ENCODE measurements around the gene DOCK3.
A peak's percentile ranks its signal among the peaks of the same experiment; 100 is the strongest.
"Not testable (repeated sequence)": the region's sequence is repeated elsewhere in the genome, so short reads cannot be mapped to it uniquely, and the experiment has no call there.

Gene DOCK3

DNA sequence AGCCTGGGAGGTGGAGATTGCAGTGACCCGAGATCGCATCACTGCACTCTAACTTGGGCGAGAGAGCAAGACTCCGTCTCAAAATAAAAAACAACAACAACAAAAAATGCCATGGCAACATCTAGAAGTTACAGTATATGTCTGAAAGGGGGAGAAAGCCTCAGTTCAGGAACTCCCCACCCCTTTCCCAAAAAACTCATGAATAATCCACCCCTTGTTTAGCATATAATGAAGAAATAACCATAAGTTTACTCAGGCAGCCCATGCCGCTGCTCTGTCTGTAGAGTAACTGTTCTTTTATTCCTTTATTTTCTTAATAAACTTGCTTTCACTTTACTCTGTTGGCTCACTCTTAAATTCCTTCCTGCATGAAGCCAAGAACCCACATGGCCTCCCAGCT, 145.2 kb downstream of the DOCK3 start:
- Histone ChIP-seq H3K27me3 (ENCODE audit: control insufficient read depth, insufficient read depth, low read length) (no peaks in the 10 kb centered on the region), H3K27ac (ENCODE audit: low read length) (no peak overlapping the region), H3K9me3 (ENCODE audit: control insufficient read depth, insufficient read depth, low read length) (no peaks in the 10 kb centered on the region), H3K4me1 (ENCODE audit: control insufficient read depth, insufficient read depth, low read length) (peaks cover 4% of the 10 kb centered on the region; the same call in 1 of the 2 replicates), H3K4me3 (ENCODE audit: low read length) (no peak overlapping the region), H3K36me3 (ENCODE audit: control insufficient read depth, insufficient read depth, low read length) (no peaks in the 10 kb centered on the region)
- no peak for DNase-seq (ENCODE audit: low read depth, low spot score)
- WGBS (ENCODE audit: insufficient coverage, insufficient read length), result no CpG with 5 or more reads among the region's 5 CpGs

DNA sequence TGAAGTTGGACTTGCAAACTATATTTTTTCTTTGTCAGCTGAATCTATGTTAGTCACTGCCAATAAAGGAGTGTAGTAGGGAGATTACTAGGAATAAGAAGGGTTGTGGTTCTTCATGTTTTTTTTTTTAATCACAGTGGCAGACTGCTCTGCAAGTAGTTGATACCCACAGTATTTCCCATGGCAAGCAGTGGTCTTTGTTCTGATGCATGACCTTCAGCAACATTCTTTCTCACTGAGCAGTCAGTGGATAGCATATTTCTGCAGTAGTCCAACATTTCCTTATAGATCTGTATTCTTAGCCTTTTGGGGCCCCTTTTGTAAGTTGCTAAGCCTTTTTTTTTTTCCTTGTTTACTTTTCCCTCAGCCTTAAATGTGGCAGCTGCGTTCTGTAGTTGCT, 151.1 kb downstream of the DOCK3 start:
- H3K9me3 ChIP-seq (ENCODE audit: control insufficient read depth, insufficient read depth, low read length), result no peaks in the 10 kb centered on the region
- no CpG with 5 or more reads among the region's 1 CpG for WGBS (ENCODE audit: insufficient coverage, insufficient read length)
- no peaks in the 10 kb centered on the region for H3K36me3 ChIP-seq (ENCODE audit: control insufficient read depth, insufficient read depth, low read length)
- H3K27me3 ChIP-seq (ENCODE audit: control insufficient read depth, insufficient read depth, low read length), result no peaks in the 10 kb centered on the region
- H3K4me1 ChIP-seq (ENCODE audit: control insufficient read depth, insufficient read depth, low read length), result no peaks in the 10 kb centered on the region
- H3K4me3 ChIP-seq (ENCODE audit: low read length), result no peak overlapping the region
- H3K27ac ChIP-seq (ENCODE audit: low read length), result no peak overlapping the region
- DNase-seq (ENCODE audit: low read depth, low spot score), result no peak

DNA sequence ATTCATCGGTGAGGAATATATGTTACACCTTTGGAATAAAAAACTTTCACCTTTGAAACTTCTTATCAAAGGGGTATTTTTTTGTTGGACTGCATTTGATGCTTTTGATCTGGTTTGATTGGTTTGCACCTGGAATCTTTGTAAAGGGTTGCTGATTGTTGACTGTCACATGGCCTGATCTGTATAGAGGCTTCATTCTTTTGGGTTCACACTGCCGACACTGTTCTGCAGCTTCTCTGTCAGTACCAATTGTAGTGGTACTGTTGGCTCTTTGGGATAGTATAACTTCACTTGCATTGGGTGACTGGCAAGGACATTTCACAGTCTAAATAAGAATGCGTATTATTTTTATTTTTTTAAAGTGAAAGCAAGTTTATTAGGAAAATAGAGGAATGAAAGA, 155.7 kb downstream of the DOCK3 start:
- Histone ChIP-seq H3K4me1 (ENCODE audit: control insufficient read depth, insufficient read depth, low read length) (no peaks in the 10 kb centered on the region), H3K36me3 (ENCODE audit: control insufficient read depth, insufficient read depth, low read length) (no peaks in the 10 kb centered on the region), H3K27me3 (ENCODE audit: control insufficient read depth, insufficient read depth, low read length) (no peaks in the 10 kb centered on the region), H3K4me3 (ENCODE audit: low read length) (no peak overlapping the region), H3K27ac (ENCODE audit: low read length) (no peak overlapping the region), H3K9me3 (ENCODE audit: control insufficient read depth, insufficient read depth, low read length) (no peaks in the 10 kb centered on the region; the same call in 1 of the 2 replicates)
- DNase-seq (ENCODE audit: low read depth, low spot score), result no peak
- WGBS (ENCODE audit: insufficient coverage, insufficient read length), result 100% methylated on average over 1 of the region's 3 CpGs

DNA sequence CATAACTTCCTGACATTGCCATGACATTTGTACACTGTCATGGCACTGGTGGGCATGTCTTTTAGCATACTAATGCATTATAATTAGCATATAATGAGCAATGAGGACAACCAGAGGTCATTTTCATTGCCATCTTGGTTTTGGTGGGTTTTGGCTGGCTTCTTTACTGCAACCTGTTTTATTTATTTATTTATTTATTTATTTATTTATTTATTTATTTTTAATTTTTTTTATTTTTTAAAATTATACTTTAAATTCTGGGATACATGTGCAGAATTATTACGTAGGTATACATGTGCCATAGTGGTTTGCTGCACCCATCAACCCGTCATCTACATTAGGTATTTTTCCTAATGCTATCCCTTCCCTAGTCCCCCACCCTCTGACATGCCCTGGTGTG, 156.3 kb downstream of the DOCK3 start:
- not testable (repeated sequence) for H3K9me3 ChIP-seq (ENCODE audit: control insufficient read depth, insufficient read depth, low read length); H3K4me3 ChIP-seq (ENCODE audit: low read length); H3K4me1 ChIP-seq (ENCODE audit: control insufficient read depth, insufficient read depth, low read length); H3K27me3 ChIP-seq (ENCODE audit: control insufficient read depth, insufficient read depth, low read length); DNase-seq (ENCODE audit: low read depth, low spot score); H3K36me3 ChIP-seq (ENCODE audit: control insufficient read depth, insufficient read depth, low read length); H3K27ac ChIP-seq (ENCODE audit: low read length)
- WGBS (ENCODE audit: insufficient coverage, insufficient read length), result no CpG with 5 or more reads among the region's 2 CpGs

DNA sequence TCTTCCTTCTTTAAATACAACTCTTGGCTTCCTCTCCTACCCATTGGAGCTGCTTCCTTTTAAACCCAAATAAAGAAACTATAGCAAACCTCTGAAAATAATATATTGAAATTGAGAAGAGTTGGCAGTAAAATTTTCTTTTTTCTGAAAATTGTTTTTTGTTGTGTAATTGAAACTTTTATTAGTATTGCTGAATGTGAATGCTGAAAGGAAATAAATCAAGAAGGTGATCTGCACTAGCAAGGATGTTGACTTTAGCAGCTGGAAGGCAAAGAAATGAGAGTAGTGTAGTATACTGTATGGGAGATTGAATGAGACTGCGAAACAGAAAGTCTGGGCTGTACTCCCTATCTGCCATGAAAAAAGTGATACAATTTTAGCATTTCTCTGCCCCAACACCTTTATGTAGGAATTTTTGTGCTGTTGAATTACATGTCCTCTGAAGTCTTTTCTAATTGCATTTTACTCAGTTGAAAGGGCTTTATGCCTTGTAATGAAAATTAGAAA, 166.3 kb downstream of the DOCK3 start:
- no CpG with 5 or more reads among the region's 1 CpG for WGBS (ENCODE audit: insufficient coverage, insufficient read length)
- no peaks in the 10 kb centered on the region for H3K27me3 ChIP-seq (ENCODE audit: control insufficient read depth, insufficient read depth, low read length)
- H3K9me3 ChIP-seq (ENCODE audit: control insufficient read depth, insufficient read depth, low read length), result no peaks in the 10 kb centered on the region; the same call in 1 of the 2 replicates

DNA sequence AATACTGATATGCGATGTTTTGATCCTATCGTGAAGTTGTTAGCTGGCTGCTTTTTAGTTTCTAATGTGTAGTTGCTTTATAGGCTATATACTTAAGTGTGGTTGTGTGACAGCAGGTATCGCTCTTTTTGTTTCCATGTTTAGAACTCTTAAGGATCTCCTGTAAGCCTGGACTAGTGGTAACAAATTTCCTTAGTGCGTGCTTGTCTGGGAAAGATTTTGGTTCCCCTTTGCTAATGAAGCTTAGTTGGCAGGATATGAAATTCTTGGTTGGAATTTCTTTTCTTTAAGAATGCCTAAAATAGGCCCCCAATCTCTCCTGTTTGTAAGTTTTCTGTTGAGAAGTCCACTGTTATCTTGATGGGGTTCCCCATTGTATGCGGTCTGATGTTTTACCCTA, 173.6 kb downstream of the DOCK3 start:
- Histone ChIP-seq H3K4me3 (ENCODE audit: low read length) (no peak overlapping the region), H3K27ac (ENCODE audit: low read length) (no peak overlapping the region), H3K4me1 (ENCODE audit: control insufficient read depth, insufficient read depth, low read length) (no peaks in the 10 kb centered on the region), H3K36me3 (ENCODE audit: control insufficient read depth, insufficient read depth, low read length) (no peaks in the 10 kb centered on the region), H3K27me3 (ENCODE audit: control insufficient read depth, insufficient read depth, low read length) (no peaks in the 10 kb centered on the region), H3K9me3 (ENCODE audit: control insufficient read depth, insufficient read depth, low read length) (no peaks in the 10 kb centered on the region)
- WGBS (ENCODE audit: insufficient coverage, insufficient read length), result no CpG with 5 or more reads among the region's 5 CpGs
- no peak for DNase-seq (ENCODE audit: low read depth, low spot score)

More for the DNA sequence above, 166.3 kb downstream of the DOCK3 start:
- no peaks in the 10 kb centered on the region for H3K4me1 ChIP-seq (ENCODE audit: control insufficient read depth, insufficient read depth, low read length)
- no peak overlapping the region for H3K27ac ChIP-seq (ENCODE audit: low read length)
- H3K4me3 ChIP-seq (ENCODE audit: low read length), result no peak overlapping the region
- no peak for DNase-seq (ENCODE audit: low read depth, low spot score)
- H3K36me3 ChIP-seq (ENCODE audit: control insufficient read depth, insufficient read depth, low read length), result no peaks in the 10 kb centered on the region

DNA sequence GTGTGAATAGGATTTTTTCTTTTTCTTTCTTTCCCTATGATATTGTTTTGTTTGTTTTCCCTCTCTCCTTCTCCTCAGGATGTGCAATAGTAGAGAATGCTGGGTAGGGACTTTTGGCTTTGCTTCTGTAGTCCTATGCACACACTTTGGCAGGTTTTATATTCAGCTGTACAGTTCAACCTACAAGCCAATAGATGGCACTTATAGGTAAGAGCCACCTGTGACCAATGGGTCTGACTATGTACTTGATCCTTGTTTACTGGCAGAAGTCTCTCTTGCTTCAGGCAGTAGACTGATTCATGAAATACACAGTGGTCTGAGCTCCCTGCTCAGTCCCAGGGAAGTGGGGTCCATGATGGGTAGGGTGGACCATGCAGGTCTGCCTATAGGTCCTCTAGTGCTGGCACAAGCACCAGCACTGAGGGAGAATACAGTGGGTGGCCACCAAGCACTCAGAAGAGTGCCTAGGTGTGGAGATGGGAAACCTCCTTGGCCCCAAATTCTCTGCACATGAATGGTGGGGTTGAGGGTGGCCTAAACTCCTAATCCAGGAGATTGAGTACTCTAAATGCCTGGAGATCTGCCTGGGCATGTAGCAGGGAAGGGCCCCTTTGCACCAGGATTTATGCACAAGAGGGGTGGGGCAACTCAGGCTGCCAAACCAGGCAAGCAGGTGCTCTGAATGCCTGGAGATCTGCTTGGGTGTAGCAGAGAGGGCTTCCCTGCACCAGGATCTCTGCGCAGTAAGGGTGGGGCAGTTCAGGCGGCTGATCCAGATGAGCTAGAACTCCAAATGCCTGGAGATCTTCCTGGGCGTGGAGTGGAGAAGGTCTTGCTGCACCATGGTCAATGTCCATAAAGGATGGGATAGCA, 176.1 kb downstream of the DOCK3 start:
- Histone ChIP-seq H3K9me3 (ENCODE audit: control insufficient read depth, insufficient read depth, low read length) (no peaks in the 10 kb centered on the region), H3K4me3 (ENCODE audit: low read length) (no peak overlapping the region; the same call in 1 of the 2 replicates), H3K36me3 (ENCODE audit: control insufficient read depth, insufficient read depth, low read length) (no peaks in the 10 kb centered on the region), H3K27ac (ENCODE audit: low read length) (no peak overlapping the region), H3K4me1 (ENCODE audit: control insufficient read depth, insufficient read depth, low read length) (no peaks in the 10 kb centered on the region), H3K27me3 (ENCODE audit: control insufficient read depth, insufficient read depth, low read length) (no peaks in the 10 kb centered on the region)
- WGBS (ENCODE audit: insufficient coverage, insufficient read length), result no CpG with 5 or more reads among the region's 3 CpGs
- DNase-seq (ENCODE audit: low read depth, low spot score), result no peak

DNA sequence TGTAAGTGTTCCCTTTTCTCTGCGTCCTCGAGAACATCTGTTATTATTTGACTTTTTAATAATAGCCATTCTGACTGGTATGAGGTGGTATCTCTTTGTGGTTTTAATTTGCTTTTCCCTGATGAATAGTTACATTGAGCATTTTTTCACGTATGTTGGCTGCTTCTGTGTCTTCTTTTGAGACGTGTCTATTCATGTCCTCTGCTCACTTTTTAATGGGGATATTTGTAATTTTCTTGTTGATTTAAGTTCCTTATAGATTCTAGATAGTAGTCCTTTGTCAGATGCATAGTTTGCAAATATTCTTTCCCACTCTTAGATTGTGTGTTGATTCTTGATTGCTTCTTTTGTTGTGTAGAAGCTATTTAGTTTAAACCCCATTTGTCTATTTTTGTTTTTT, 179.2 kb downstream of the DOCK3 start:
- WGBS (ENCODE audit: insufficient coverage, insufficient read length), result no CpG with 5 or more reads among the region's 4 CpGs
- no peaks in the 10 kb centered on the region for H3K4me1 ChIP-seq (ENCODE audit: control insufficient read depth, insufficient read depth, low read length)
- no peaks in the 10 kb centered on the region for H3K36me3 ChIP-seq (ENCODE audit: control insufficient read depth, insufficient read depth, low read length)
- H3K9me3 ChIP-seq (ENCODE audit: control insufficient read depth, insufficient read depth, low read length), result no peaks in the 10 kb centered on the region
- H3K27me3 ChIP-seq (ENCODE audit: control insufficient read depth, insufficient read depth, low read length), result no peaks in the 10 kb centered on the region
- H3K27ac ChIP-seq (ENCODE audit: low read length), result no peak overlapping the region
- H3K4me3 ChIP-seq (ENCODE audit: low read length), result no peak overlapping the region
- no peak for DNase-seq (ENCODE audit: low read depth, low spot score)

DNA sequence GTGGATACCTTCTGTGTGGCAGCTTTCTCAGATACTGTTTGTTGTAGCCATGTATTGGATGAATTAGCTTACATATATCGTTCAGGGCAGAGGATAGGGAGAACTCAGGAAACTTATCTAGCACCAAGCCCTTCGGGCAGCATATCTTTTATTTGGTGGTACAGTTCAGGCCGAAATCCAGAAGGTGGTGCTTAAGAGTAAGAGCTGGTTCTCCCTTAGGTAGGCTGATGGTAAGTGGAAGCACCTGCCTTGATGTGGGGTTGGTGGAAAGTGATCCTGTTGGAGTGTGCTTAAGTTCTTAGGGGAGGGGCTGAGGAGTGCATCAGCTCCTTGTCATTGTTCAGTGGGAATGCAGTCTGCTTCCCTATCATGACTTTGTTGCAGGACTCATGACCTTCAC, 187.5 kb downstream of the DOCK3 start:
- H3K9me3 ChIP-seq (ENCODE audit: control insufficient read depth, insufficient read depth, low read length), result no peaks in the 10 kb centered on the region
- no peak overlapping the region for H3K27ac ChIP-seq (ENCODE audit: low read length)
- H3K4me3 ChIP-seq (ENCODE audit: low read length), result no peak overlapping the region
- no peaks in the 10 kb centered on the region for H3K4me1 ChIP-seq (ENCODE audit: control insufficient read depth, insufficient read depth, low read length)
- no peaks in the 10 kb centered on the region for H3K27me3 ChIP-seq (ENCODE audit: control insufficient read depth, insufficient read depth, low read length)
- WGBS (ENCODE audit: insufficient coverage, insufficient read length), result no CpG with 5 or more reads among the region's 3 CpGs
- DNase-seq (ENCODE audit: low read depth, low spot score), result peak; percentile 31
- H3K36me3 ChIP-seq (ENCODE audit: control insufficient read depth, insufficient read depth, low read length), result no peaks in the 10 kb centered on the region

DNA sequence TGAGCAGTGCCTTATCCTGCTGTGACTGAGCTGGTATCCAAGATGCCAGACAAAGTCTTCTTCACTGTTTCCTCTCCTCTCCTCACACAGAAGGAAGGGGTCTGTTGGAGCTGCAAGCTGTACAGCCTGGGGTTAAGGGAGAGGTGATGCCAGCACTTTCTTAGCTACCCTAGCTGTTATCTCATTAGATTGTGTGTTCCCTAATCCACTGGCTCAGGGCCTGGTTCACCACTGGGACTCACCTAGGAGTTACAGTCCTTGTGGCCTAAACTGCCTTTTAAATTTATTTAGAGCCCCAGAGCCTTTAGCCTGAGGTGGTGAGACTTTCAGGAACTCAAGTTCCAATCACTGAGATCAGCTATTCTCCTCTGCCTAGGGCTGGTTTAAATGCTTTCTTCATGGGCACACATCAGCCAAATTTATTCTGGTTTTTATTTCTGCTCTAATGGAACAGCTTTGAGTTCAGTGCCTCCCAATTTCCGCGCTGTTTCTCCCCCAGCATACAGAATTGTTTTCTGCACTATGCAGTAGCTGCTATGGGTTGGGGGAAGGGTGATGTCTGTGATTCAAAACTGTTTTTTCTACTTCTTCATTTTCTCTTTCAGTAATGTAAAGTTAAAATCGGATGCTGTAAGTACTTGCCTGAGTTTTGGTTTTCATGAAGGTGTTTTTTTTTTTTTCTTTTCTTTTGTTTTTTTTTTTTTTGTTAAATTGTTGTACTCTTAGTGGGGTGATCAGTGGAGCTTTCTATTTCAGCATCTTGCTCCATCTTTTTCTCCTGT, 198.8 kb downstream of the DOCK3 start:
- Histone ChIP-seq H3K4me1 (ENCODE audit: control insufficient read depth, insufficient read depth, low read length) (no peaks in the 10 kb centered on the region), H3K36me3 (ENCODE audit: control insufficient read depth, insufficient read depth, low read length) (no peaks in the 10 kb centered on the region), H3K27ac (ENCODE audit: low read length) (no peak overlapping the region), H3K27me3 (ENCODE audit: control insufficient read depth, insufficient read depth, low read length) (no peaks in the 10 kb centered on the region; the same call in 1 of the 2 replicates), H3K9me3 (ENCODE audit: control insufficient read depth, insufficient read depth, low read length) (no peaks in the 10 kb centered on the region), H3K4me3 (ENCODE audit: low read length) (no peak overlapping the region)
- no peak for DNase-seq (ENCODE audit: low read depth, low spot score)
- WGBS (ENCODE audit: insufficient coverage, insufficient read length), result no CpG with 5 or more reads among the region's 3 CpGs

Measured in iPS DF 6.9 (cell line).